HEK293 (cell line): Measurements from ENCODE around the gene TPR.

Source experiments
- CTCF ChIA-PET: fragments of 350-600 bp; formaldehyde crosslinking; extraction: SDS; loops from one replicate; lab custom pipeline; 2021; ENCODE audit warnings: antibody characterized with exemption; lab: Yijun Ruan, JAX
- POLR2A ChIA-PET: fragments of 300-600 bp; formaldehyde crosslinking; extraction: SDS; loops from one replicate; lab custom pipeline; 2020; ENCODE audit warnings: antibody characterized with exemption, inconsistent platforms; lab: Yijun Ruan, JAX
- H3K27ac ChIP-seq: fragments of 200-500 bp; sonication (Bioruptor generic); 2 replicates; pipeline ENCODE4 v1.5.1; 2014; ENCODE audit warnings: low read depth, low read length, control low read depth, inconsistent platforms; ENCODE audit errors: extremely low read depth
- H3K36me3 ChIP-seq, 2 experiments: fragments of 200-500 bp in 1 of 2; sonication (Bioruptor generic) in 1 of 2; 1 replicate in 1 of 2; 2 replicates in 1 of 2; pipeline ENCODE4 v1.5.1; 2014 to 2017; ENCODE audit warnings: inconsistent platforms in 2 of 2, low read length in 2 of 2; ENCODE audit not compliant: control insufficient read depth in 2 of 2, insufficient read depth in 1 of 2
- H3K4me1 ChIP-seq: fragments of 200-500 bp; sonication (Bioruptor generic); 2 replicates; pipeline ENCODE4 v1.5.1; 2014; ENCODE audit warnings: mild to moderate bottlenecking, low read length, inconsistent platforms; ENCODE audit not compliant: control insufficient read depth, insufficient read depth
- H3K4me3 ChIP-seq: 2 replicates; pipeline ENCODE4 v1.5.1; 2011; ENCODE audit warnings: low read depth, mild to moderate bottlenecking, control low read depth, low read length, moderate library complexity
- H3K9me3 ChIP-seq: fragments of 200-500 bp; sonication (Bioruptor generic); 2 replicates; pipeline ENCODE4 v1.5.1; 2014; ENCODE audit warnings: low read depth, low read length, inconsistent platforms; ENCODE audit not compliant: control insufficient read depth, insufficient read depth
- ATF2 ChIP-seq: fragments of 450-650 bp; formaldehyde crosslinking; IDR thresholded peaks from 2 replicates; pipeline ENCODE4 v1.5.1; 2016; ENCODE audit warnings: missing biosample characterization, missing genetic modification characterization, low read depth
- BCL11A ChIP-seq: fragments of 450-650 bp; formaldehyde crosslinking; IDR thresholded peaks from 2 replicates; pipeline ENCODE4 v1.5.1; 2016; ENCODE audit warnings: low read depth, missing biosample characterization, missing genetic modification characterization
- BCL11B ChIP-seq: fragments of 450-650 bp; formaldehyde crosslinking; IDR thresholded peaks from 2 replicates; pipeline ENCODE4 v1.5.1; 2016; ENCODE audit warnings: low read depth, missing biosample characterization, missing genetic modification characterization
- CTCF ChIP-seq: fragments of 450-650 bp; formaldehyde crosslinking; IDR thresholded peaks from 2 replicates; pipeline ENCODE4 v1.5.1; 2016; ENCODE audit warnings: missing biosample characterization, missing genetic modification characterization
- EGR2 ChIP-seq: fragments of 450-650 bp; formaldehyde crosslinking; IDR thresholded peaks from 2 replicates; pipeline ENCODE4 v1.5.1; 2016; ENCODE audit warnings: low read depth, missing biosample characterization, missing genetic modification characterization
- PRDM1 ChIP-seq: fragments of 450-650 bp; formaldehyde crosslinking; IDR thresholded peaks from 2 replicates; pipeline ENCODE4; 2016; ENCODE audit warnings: missing biosample characterization, missing genetic modification characterization
- SP7 ChIP-seq: fragments of 450-650 bp; formaldehyde crosslinking; IDR thresholded peaks from 2 replicates; pipeline ENCODE4 v1.5.1; 2016; ENCODE audit warnings: missing biosample characterization, missing genetic modification characterization
- ZBTB11 ChIP-seq: fragments of 450-650 bp; formaldehyde crosslinking; conservative IDR thresholded peaks from 2 replicates; pipeline ENCODE4 v1.5.1; 2016; ENCODE audit warnings: low read depth, missing biosample characterization, missing genetic modification characterization
- ZBTB48 ChIP-seq: fragments of 450-650 bp; formaldehyde crosslinking; IDR thresholded peaks from 2 replicates; pipeline ENCODE4 v1.5.1; 2016; ENCODE audit warnings: missing biosample characterization, missing genetic modification characterization
- ZFP37 ChIP-seq: fragments of 450-650 bp; formaldehyde crosslinking; IDR thresholded peaks from 2 replicates; pipeline ENCODE4 v1.5.1; 2016; ENCODE audit warnings: missing biosample characterization, missing genetic modification characterization
- ZIC2 ChIP-seq: fragments of 450-650 bp; formaldehyde crosslinking; IDR thresholded peaks from 2 replicates; pipeline ENCODE4 v1.5.1; 2016; ENCODE audit warnings: missing biosample characterization, missing genetic modification characterization
- ZNF335 ChIP-seq: fragments of 450-650 bp; formaldehyde crosslinking; conservative IDR thresholded peaks from 2 replicates; pipeline ENCODE4 v1.5.1; 2016; ENCODE audit warnings: missing biosample characterization, missing genetic modification characterization
- ZNF488 ChIP-seq: fragments of 450-650 bp; formaldehyde crosslinking; IDR thresholded peaks from 2 replicates; pipeline ENCODE4 v1.5.1; 2016; ENCODE audit warnings: missing biosample characterization, missing genetic modification characterization
- ZNF501 ChIP-seq: fragments of 450-650 bp; formaldehyde crosslinking; IDR thresholded peaks from 2 replicates; pipeline ENCODE4 v1.5.1; 2016; ENCODE audit warnings: missing biosample characterization, missing genetic modification characterization
- ZNF548 ChIP-seq: fragments of 450-650 bp; formaldehyde crosslinking; IDR thresholded peaks from 2 replicates; pipeline ENCODE4 v1.5.1; 2016; ENCODE audit warnings: missing biosample characterization, missing genetic modification characterization
- ZNF596 ChIP-seq: fragments of 450-650 bp; IDR thresholded peaks from 2 replicates; pipeline ENCODE4 v1.5.0; 2018; ENCODE audit warnings: missing biosample characterization, mild to moderate bottlenecking, missing genetic modification characterization, moderate library complexity
- ZNF610 ChIP-seq: fragments of 450-650 bp; formaldehyde crosslinking; IDR thresholded peaks from 2 replicates; pipeline ENCODE4 v1.5.1; 2016; ENCODE audit warnings: missing biosample characterization, missing genetic modification characterization, borderline replicate concordance
- ZNF629 ChIP-seq: fragments of 450-650 bp; formaldehyde crosslinking; IDR thresholded peaks from 2 replicates; pipeline ENCODE4 v1.5.1; 2017; ENCODE audit warnings: missing biosample characterization, missing genetic modification characterization
- ZNF639 ChIP-seq: fragments of 450-650 bp; formaldehyde crosslinking; IDR thresholded peaks from 2 replicates; pipeline ENCODE4 v1.5.1; 2016; ENCODE audit warnings: missing biosample characterization, missing genetic modification characterization
- ZNF654 ChIP-seq: fragments of 450-650 bp; formaldehyde crosslinking; IDR thresholded peaks from 2 replicates; pipeline ENCODE4 v1.5.1; 2016; ENCODE audit warnings: low read depth, missing biosample characterization, missing genetic modification characterization
- ZNF830 ChIP-seq: fragments of 450-650 bp; IDR thresholded peaks from 2 replicates; pipeline ENCODE4 v1.5.0; 2018; ENCODE audit warnings: missing biosample characterization, missing genetic modification characterization, low read depth, mild to moderate bottlenecking, moderate library complexity

Gene TPR

GRCh38 chr1:186304982-186305949 is 69.8 kb downstream of the TPR start:
- Histone ChIP-seq H3K9me3 (no peaks in the 10 kb centered on the region), H3K27ac (no peak overlapping the region), H3K36me3 (peaks cover 0 to 3% of the 10 kb centered on the region in 2 experiments; a peak in 1 of 3 replicates), H3K4me3 (no peak overlapping the region), H3K4me1 (no peaks in the 10 kb centered on the region)
- TF ChIP-seq ZBTB48 (tag by site-specific recombination): no peak
- no peak for TF ChIP-seq ATF2
- peak; percentile 61 for TF ChIP-seq PRDM1 (tag by site-specific recombination)
- TF ChIP-seq ZNF654 (tag by site-specific recombination): peak; percentile 39
- TF ChIP-seq ZNF335: no peak
- 0 out of 2 replicates have a peak, but pooled peaks have one; percentile 10 for TF ChIP-seq CTCF
- ChIA-PET CTCF (interaction anchor here (0.6 to 2.5 kb wide), 9 partner anchors 9 to 617 kb away, joined by 3 to 10 read pairs (median 4); partner anchors contain the start of gene PRG4), POLR2A (no interaction called here)

- CTCF ChIA-PET: interaction anchor here (0.6 to 2.5 kb wide), 5 partner anchors 8 to 482 kb away, joined by 3 to 10 read pairs (median 4); partner anchors contain the start of gene PRG4
- POLR2A ChIA-PET: no interaction called here
- Histone ChIP-seq H3K27ac (no peak overlapping the region), H3K36me3 (no peaks in the 10 kb centered on the region), H3K9me3 (no peaks in the 10 kb centered on the region)
- no peak for TF ChIP-seq EGR2
- TF ChIP-seq, all 188 proteins: peak for 0
- Histone ChIP-seq H3K4me3 (no peak overlapping the region), H3K4me1 (no peaks in the 10 kb centered on the region)
Observed at GRCh38 chr1:186303911-186304310, 71.1 kb downstream of the TPR start.

- no peaks in the 10 kb centered on the region for H3K4me1 ChIP-seq
- ChIA-PET POLR2A (no interaction called here), CTCF (interaction anchor here (0.6 to 1.1 kb wide), 3 partner anchors 8 to 582 kb away, joined by 3 to 4 read pairs (median 4); no protein-coding TSS in a partner anchor)
- H3K27ac ChIP-seq: no peak overlapping the region
- H3K4me3 ChIP-seq: no peak overlapping the region
- TF ChIP-seq ZNF488 (tag by site-specific recombination): no peak
- TF ChIP-seq ZNF548 (tag by site-specific recombination): no peak
- TF ChIP-seq BCL11B (tag by site-specific recombination): no peak
- no peak for TF ChIP-seq ZNF596 (tag by site-specific recombination)
- no peak for TF ChIP-seq ZNF830 (tag by site-specific recombination)
- no peak for TF ChIP-seq ZIC2 (tag by site-specific recombination)
- no peak for TF ChIP-seq ZBTB11 (tag by site-specific recombination)
- no peak for TF ChIP-seq SP7 (tag by site-specific recombination)
- TF ChIP-seq ZNF639 (tag by site-specific recombination): no peak
- no peak for TF ChIP-seq ZFP37
- no peak for TF ChIP-seq ZNF629 (tag by site-specific recombination)
- no peak for TF ChIP-seq ZNF501
- no peak for TF ChIP-seq BCL11A (tag by site-specific recombination)
- TF ChIP-seq ZNF610 (tag by site-specific recombination): no peak
- no peaks in the 10 kb centered on the region for H3K9me3 ChIP-seq
- no peaks in the 10 kb centered on the region for H3K36me3 ChIP-seq
Observed at GRCh38 chr1:186302381-186302920, 72.6 kb downstream of the TPR start.
